Thyroid gland (tissue), 4 donors: ENCODE results near the gene SLC25A42. TPM values are rescaled to one million over a fixed set of nuclear protein-coding genes. Genes with fewer than 3 reads are reported as not detected.

Source experiments
- DNase-seq, 2 donors: peaks; one replicate each; pipeline ENCODE4 v3.0.0-alpha.2; 2019
- H3K27ac ChIP-seq, 3 donors: fragments of 200-600 bp; sonication (generic); 1 replicate in 2 of 3; 2 replicates in 1 of 3; pipeline ENCODE4 v1.5.1; 2016 to 2019; ENCODE audit warnings: mild to moderate bottlenecking in 1 of 3, moderate library complexity in 1 of 3
- H3K27me3 ChIP-seq: fragments of 200-600 bp; sonication (generic); one replicate; pipeline ENCODE4 v1.5.1; 2019
- H3K36me3 ChIP-seq, 2 donors: fragments of 200-600 bp; sonication (generic); one replicate each; pipeline ENCODE4 v1.5.1; 2016 to 2019
- H3K4me1 ChIP-seq, 2 donors: fragments of 200-600 bp; sonication (generic); one replicate each; pipeline ENCODE4 v1.5.1; 2017 to 2019
- H3K4me3 ChIP-seq, 3 donors: fragments of 200-600 bp; sonication (generic); replicated peaks in 1 of 3; 1 replicate in 2 of 3; 2 replicates in 1 of 3; pipeline ENCODE4 v1.5.1; 2016; ENCODE audit warnings: mild to moderate bottlenecking in 1 of 3
- H3K9me3 ChIP-seq: fragments of 200-600 bp; sonication (generic); one replicate; pipeline ENCODE4 v1.5.1; 2017
- POLR2A ChIP-seq, 2 donors: fragments of 450-650 bp; IDR thresholded peaks; one replicate each; pipeline ENCODE4 v1.6.1; 2017; ENCODE audit warnings: antibody characterized with exemption in 2 of 2, mild to moderate bottlenecking in 2 of 2, moderate library complexity in 1 of 2
- WGBS, 2 donors: methylation state at CpG; one replicate each; pipeline ENCODE4 v1.1.5; 2017; 5-methylcytosine and 5-hydroxymethylcytosine counted together
- intact Hi-C: fragments of 100-400 bp; cut with DNase I; formaldehyde crosslinking; loops from one replicate; pipeline ENCODE4 v1.15.1; 2023
- total RNA-seq, 4 donors: library from RNA; depleted of rRNA; stranded (reverse); fragments of >200 nt; gene quantifications; one replicate each; pipeline ENCODE4 v1.2.3, GENCODE V29; 2016
- TF ChIP-seq, protein P1 (sequence below), 6 experiments: fragments of 200-600 bp in 3 of 6; fragments of 450-650 bp in 3 of 6; sonication (generic) in 3 of 6; IDR thresholded peaks; one replicate each; pipeline ENCODE4 v1.5.1; 2016 to 2019; ENCODE audit warnings: antibody characterized with exemption in 6 of 6, mild to moderate bottlenecking in 2 of 6, inconsistent platforms in 1 of 6, moderate library complexity in 1 of 6

Gene SLC25A42
- total RNA-seq, 4 donors from 2014 or later, result 28.0 to 43.9 (median 33.9) TPM

DNA sequence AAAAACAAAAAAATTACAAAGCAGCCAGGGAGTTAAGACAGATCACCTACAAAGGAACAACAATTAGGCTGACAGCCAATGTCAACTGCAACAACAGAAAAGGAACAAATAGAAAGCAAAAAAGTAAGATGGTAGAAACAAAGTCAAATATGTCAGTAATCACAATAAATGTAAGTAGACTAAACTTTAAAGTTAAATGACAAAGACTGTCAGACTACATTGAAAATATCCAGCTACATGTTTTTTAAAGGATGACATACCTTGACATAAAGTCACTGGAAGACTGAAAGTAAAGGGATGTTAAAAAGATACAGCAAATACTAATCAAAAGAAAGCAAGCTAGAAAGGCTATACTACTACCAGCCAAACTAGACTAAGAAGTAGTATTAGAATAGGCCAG lies 59.6 kb downstream of the SLC25A42 start:
- intact Hi-C loops, result no loop called here
- no peak for DNase-seq
- no peaks in the 10 kb centered on the region for H3K4me1 ChIP-seq
- TF ChIP-seq, protein P1, sequence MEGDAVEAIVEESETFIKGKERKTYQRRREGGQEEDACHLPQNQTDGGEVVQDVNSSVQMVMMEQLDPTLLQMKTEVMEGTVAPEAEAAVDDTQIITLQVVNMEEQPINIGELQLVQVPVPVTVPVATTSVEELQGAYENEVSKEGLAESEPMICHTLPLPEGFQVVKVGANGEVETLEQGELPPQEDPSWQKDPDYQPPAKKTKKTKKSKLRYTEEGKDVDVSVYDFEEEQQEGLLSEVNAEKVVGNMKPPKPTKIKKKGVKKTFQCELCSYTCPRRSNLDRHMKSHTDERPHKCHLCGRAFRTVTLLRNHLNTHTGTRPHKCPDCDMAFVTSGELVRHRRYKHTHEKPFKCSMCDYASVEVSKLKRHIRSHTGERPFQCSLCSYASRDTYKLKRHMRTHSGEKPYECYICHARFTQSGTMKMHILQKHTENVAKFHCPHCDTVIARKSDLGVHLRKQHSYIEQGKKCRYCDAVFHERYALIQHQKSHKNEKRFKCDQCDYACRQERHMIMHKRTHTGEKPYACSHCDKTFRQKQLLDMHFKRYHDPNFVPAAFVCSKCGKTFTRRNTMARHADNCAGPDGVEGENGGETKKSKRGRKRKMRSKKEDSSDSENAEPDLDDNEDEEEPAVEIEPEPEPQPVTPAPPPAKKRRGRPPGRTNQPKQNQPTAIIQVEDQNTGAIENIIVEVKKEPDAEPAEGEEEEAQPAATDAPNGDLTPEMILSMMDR (IDR thresholded peaks at IDR 0.05), result no peak
- TF ChIP-seq POLR2A (IDR thresholded peaks at IDR 0.05), result no peak
- peaks cover 7 to 11% of the 10 kb centered on the region in 2 donors for H3K36me3 ChIP-seq
- H3K27me3 ChIP-seq, result no peaks in the 10 kb centered on the region
- no peaks in the 10 kb centered on the region for H3K9me3 ChIP-seq
- H3K27ac ChIP-seq, result no peak overlapping the region
- H3K4me3 ChIP-seq, result no peak overlapping the region

DNA sequence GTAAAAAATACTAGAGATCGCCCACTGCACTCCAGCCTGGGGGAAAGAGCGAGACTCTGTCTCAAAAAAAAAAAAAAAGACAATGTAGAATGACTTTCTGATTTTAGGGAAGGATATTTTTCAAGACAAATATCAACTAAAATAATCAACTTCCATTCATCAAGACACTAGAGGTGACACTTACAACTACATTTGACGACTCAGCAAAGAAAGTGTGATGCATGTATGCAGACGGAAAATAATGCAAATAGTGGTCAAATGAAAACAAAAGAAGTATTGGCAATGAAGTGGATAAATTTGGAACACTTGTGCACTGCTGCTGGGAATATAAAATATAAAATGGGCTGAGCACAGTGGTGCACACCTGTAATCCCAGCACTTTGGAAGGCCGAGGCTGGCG lies 62.3 kb downstream of the SLC25A42 start:
- TF ChIP-seq, protein P1 (IDR thresholded peaks at IDR 0.05), result no peak
- TF ChIP-seq POLR2A (IDR thresholded peaks at IDR 0.05), result no peak
- no peak for DNase-seq
- Histone ChIP-seq H3K27ac (no peak overlapping the region), H3K9me3 (no peaks in the 10 kb centered on the region), H3K36me3 (peaks cover 0 to 4% of the 10 kb centered on the region in 2 donors), H3K4me1 (no peaks in the 10 kb centered on the region), H3K4me3 (no peak overlapping the region), H3K27me3 (no peaks in the 10 kb centered on the region)
- 94 to 97% methylated on average over 6 of the region's 6 CpGs for WGBS, 2 donors
- intact Hi-C loops, result no loop called here

DNA sequence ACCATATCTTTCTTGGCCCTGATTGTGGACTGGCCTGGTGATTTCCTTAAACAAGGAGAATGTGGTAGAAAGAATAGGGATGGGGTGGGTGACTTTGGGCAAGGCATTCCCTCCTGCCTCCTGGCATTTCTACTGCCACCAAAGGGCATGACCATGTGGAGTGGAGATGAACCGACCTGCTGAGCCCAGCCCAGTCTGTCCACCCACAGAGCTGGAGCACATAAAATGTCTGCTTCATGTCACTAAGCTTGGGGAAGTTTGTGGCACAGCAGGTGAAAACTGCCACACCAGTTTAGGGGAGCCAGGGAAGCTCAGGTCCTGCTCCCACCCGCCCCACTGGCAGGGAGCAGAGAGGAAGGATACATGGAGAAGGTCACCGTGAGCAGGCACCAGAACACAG lies 68.2 kb downstream of the SLC25A42 start:
- H3K36me3 ChIP-seq, result no peaks in the 10 kb centered on the region
- no peak overlapping the region for H3K4me3 ChIP-seq
- DNase-seq, result no peak
- no peak for TF ChIP-seq POLR2A (IDR thresholded peaks at IDR 0.05)
- TF ChIP-seq, protein P1 (IDR thresholded peaks at IDR 0.05), result no peak
- 94 to 100% methylated on average over 1 to 3 of the region's 3 CpGs for WGBS, 2 donors
- H3K9me3 ChIP-seq, result no peaks in the 10 kb centered on the region
- H3K27ac ChIP-seq, result no peak overlapping the region
- H3K27me3 ChIP-seq, result no peaks in the 10 kb centered on the region
- peaks cover 0 to 8% of the 10 kb centered on the region in 2 donors for H3K4me1 ChIP-seq
- intact Hi-C loops, result no loop called here

DNA sequence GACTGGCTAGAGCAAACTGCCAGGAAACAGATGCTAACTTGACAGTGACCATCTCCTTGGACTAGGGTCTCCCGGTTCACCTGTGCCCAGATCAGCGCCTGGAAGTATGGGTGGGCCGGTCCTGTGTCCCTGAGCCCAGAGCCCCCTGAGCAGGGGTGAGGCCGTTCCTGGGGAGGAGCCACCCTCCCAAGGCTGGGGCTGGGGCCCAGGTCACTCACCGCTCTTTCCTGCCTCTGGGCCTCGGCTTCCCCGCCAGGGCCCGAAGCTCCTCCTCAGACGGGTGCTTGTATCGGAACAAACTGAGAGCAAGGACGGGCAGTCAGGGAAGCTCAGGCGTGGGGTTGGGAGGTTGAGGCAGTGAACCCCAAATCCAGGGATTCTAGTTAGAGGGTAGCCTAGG lies 69.1 kb downstream of the SLC25A42 start:
- H3K36me3 ChIP-seq, result no peaks in the 10 kb centered on the region
- TF ChIP-seq, protein P1 (IDR thresholded peaks at IDR 0.05), result no peak
- no peak for TF ChIP-seq POLR2A (IDR thresholded peaks at IDR 0.05)
- DNase-seq, result no peak
- no peak overlapping the region for H3K27ac ChIP-seq
- intact Hi-C loops, result no loop called here
- H3K4me1 ChIP-seq, result peaks cover 9 to 16% of the 10 kb centered on the region in 2 donors
- H3K4me3 ChIP-seq, result no peak overlapping the region
- no peaks in the 10 kb centered on the region for H3K9me3 ChIP-seq
- H3K27me3 ChIP-seq, result no peaks in the 10 kb centered on the region
- WGBS, 2 donors, result 97% methylated on average over 8 to 12 of the region's 12 CpGs

DNA sequence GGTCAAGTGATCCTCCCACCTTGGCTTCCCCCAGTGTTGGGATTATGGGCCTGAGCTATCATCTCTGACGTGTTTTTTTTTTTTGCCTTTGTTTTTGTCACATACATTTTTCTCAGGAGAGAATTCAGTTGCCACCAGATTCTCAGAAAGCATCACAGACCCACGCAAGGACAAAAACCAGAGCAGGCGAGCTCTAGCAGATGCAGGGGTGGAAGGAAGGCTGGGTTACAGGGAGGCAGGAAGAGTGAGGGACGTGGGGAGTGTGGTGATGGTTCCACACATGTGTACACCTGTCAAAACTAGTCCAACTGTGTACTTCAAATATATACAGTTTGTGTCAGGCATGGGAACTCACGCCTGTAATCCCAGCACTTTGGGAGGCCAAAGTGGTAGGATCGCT lies 70.2 kb downstream of the SLC25A42 start:
- TF ChIP-seq, protein P1 (IDR thresholded peaks at IDR 0.05), result no peak
- TF ChIP-seq POLR2A (IDR thresholded peaks at IDR 0.05), result no peak
- intact Hi-C loops, result no loop called here

More for the DNA sequence above, 70.2 kb downstream of the SLC25A42 start:
- DNase-seq, result no peak
- no peaks in the 10 kb centered on the region for H3K27me3 ChIP-seq
- no peaks in the 10 kb centered on the region for H3K9me3 ChIP-seq
- 93 to 96% methylated on average over 6 of the region's 6 CpGs for WGBS, 2 donors
- H3K4me1 ChIP-seq, result peaks cover 10 to 16% of the 10 kb centered on the region in 2 donors
- H3K36me3 ChIP-seq, result no peaks in the 10 kb centered on the region
- H3K4me3 ChIP-seq, result no peak overlapping the region
- no peak overlapping the region for H3K27ac ChIP-seq
